CD4-positive, alpha-beta memory T cell (primary cell): Measurements from ENCODE around the gene MT2A. TPM values are rescaled to one million over a fixed set of nuclear protein-coding genes. Genes with fewer than 3 reads are reported as not detected.

Source experiments
- CTCF ChIA-PET: fragments of 350-600 bp; sonication (Branson Sonifier 250); formaldehyde crosslinking; loops from one replicate; lab custom pipeline; 2021; ENCODE audit warnings: inconsistent platforms; ENCODE audit not compliant: partially characterized antibody; lab: Charles Lee
- POLR2A ChIA-PET: fragments of 350-600 bp; sonication (Branson Sonifier 250); formaldehyde crosslinking; loops from one replicate; lab custom pipeline; 2021; ENCODE audit not compliant: partially characterized antibody; lab: Charles Lee
- DNase-seq, 5 donors: peaks; one replicate each; pipeline versions ENCODE4 v3.0.0 to v3.0.0-alpha.2; 2020 to 2022; ENCODE audit warnings: mixed read lengths in 1 of 5
- H3K27ac ChIP-seq: one replicate; pipeline ENCODE4 v1.7.0; 2013; ENCODE audit warnings: low read depth, low read length
- H3K27me3 ChIP-seq: 2 replicates; pipeline ENCODE4 v1.7.0; 2013; ENCODE audit warnings: mild to moderate bottlenecking, low read length, moderate library complexity; ENCODE audit not compliant: insufficient read depth
- H3K36me3 ChIP-seq: 2 replicates; pipeline ENCODE4 v1.7.0; 2013; ENCODE audit warnings: mild to moderate bottlenecking, low read length, moderate library complexity; ENCODE audit not compliant: insufficient read depth
- H3K4me1 ChIP-seq: 2 replicates; pipeline ENCODE4 v1.7.0; 2013; ENCODE audit warnings: mild to moderate bottlenecking, low read length, moderate library complexity; ENCODE audit not compliant: insufficient read depth
- H3K4me3 ChIP-seq, 2 donors: one replicate each; pipeline ENCODE4 v1.7.0; 2013; ENCODE audit warnings: low read length in 2 of 2, mild to moderate bottlenecking in 1 of 2
- H3K9me3 ChIP-seq, 2 donors: one replicate each; pipeline ENCODE4 v1.7.0; 2013; ENCODE audit warnings: low read length in 2 of 2, control low read depth in 1 of 2; ENCODE audit not compliant: control insufficient read depth in 1 of 2
- H3K27ac Mint-ChIP-seq, 7 donors: one replicate each; pipeline ENCODE4 v1.8.0; 2020 to 2021; ENCODE audit warnings: mixed read lengths in 7 of 7, mild to moderate bottlenecking in 6 of 7, inconsistent platforms in 3 of 7, moderate library complexity in 3 of 7
- H3K27me3 Mint-ChIP-seq, 2 donors: one replicate each; pipeline ENCODE4 v1.8.0; 2020 to 2021; ENCODE audit warnings: mixed read lengths in 2 of 2
- H3K36me3 Mint-ChIP-seq, 2 donors: one replicate each; pipeline ENCODE4 v1.8.0; 2020 to 2021; ENCODE audit warnings: mixed read lengths in 2 of 2, inconsistent platforms in 1 of 2, mild to moderate bottlenecking in 1 of 2
- H3K4me1 Mint-ChIP-seq, 4 donors: one replicate each; pipeline ENCODE4 v1.8.0; 2020 to 2021; ENCODE audit warnings: mixed read lengths in 4 of 4, mild to moderate bottlenecking in 1 of 4
- H3K4me3 Mint-ChIP-seq, 8 donors: one replicate each; pipeline ENCODE4 v1.8.0; 2020 to 2021; ENCODE audit warnings: mixed read lengths in 8 of 8, mild to moderate bottlenecking in 7 of 8, moderate library complexity in 6 of 8, inconsistent platforms in 3 of 8
- H3K9me3 Mint-ChIP-seq, 8 donors: one replicate each; pipeline ENCODE4 v1.8.0; 2020 to 2021; ENCODE audit warnings: mixed read lengths in 8 of 8, mild to moderate bottlenecking in 5 of 8, inconsistent platforms in 3 of 8, moderate library complexity in 1 of 8
- intact Hi-C: fragments of 100-400 bp; cut with micrococcal nuclease; formaldehyde crosslinking; loops from one replicate; pipeline ENCODE4 v1.15.1; 2023
- polyA plus RNA-seq, 2 donors: library from polyadenylated mRNA; unstranded; fragments of 300-500 nt; fragmentation: Illumina TruSeq; gene quantifications; one replicate each; pipeline ENCODE4 v1.2.3, GENCODE V29; 2021
- total RNA-seq, 2 experiments: library from RNA; stranded (reverse); gene quantifications; one replicate each; pipeline ENCODE4 v1.2.3, GENCODE V29; 2021

The MT2A gene
- total and polyA plus RNA-seq, 4 experiments from 2014 or later, result 15.8 to 226 (median 52.6) TPM

- CTCF ChIA-PET, result interaction anchor here (1.0 to 2.1 kb wide), 4 partner anchors 18 to 77 kb away, joined by 3 to 10 read pairs (median 4); no protein-coding TSS in a partner anchor
- Mint-ChIP-seq H3K27me3 (peaks cover 0 to 31% of the 10 kb centered on the region in 2 donors), H3K36me3 (no peaks in the 10 kb centered on the region), H3K9me3 (no peaks in the 10 kb centered on the region), H3K27ac (peak within 1 kb of the TSS; percentile 44 to 95 (median 86)), H3K4me3 (peak within 1 kb of the TSS; percentile 88 to 97 (median 94)), H3K4me1 (peaks cover 11 to 18% (median 12%) of the 10 kb centered on the region in 4 donors)
- no peaks in the 10 kb centered on the region for H3K36me3 ChIP-seq
- peak within 1 kb of the TSS; percentile 48 to 68 for H3K4me3 ChIP-seq
- DNase-seq, result peak in 4 of 5 donors; percentile 27 to 56 (median 50)
- POLR2A ChIA-PET, result interaction anchor here (0.8 to 3.6 kb wide), 7 partner anchors 11 to 306 kb away, joined by 3 to 15 read pairs (median 4); partner anchors contain the start of genes HERPUD1, MT1A and MT2A
- peaks cover 9% of the 10 kb centered on the region for H3K27me3 ChIP-seq
- H3K9me3 ChIP-seq, result no peaks in the 10 kb centered on the region
- intact Hi-C loops, result no loop called here
- H3K4me1 ChIP-seq, result peaks cover 14% of the 10 kb centered on the region
- peak within 1 kb of the TSS; percentile 24 for H3K27ac ChIP-seq
Measured at GRCh38 chr16:56625140-56625942, 17.0 kb downstream of the MT2A start, which contains the start of gene MT1E. TSS of gene MT1E (plus strand) at chr16:56625781. CDS start at chr16:56625852, 71 bp downstream.

GRCh38 chr16:56625943-56626654 is 17.7 kb downstream of the MT2A start:
- no peak for DNase-seq
- Histone ChIP-seq H3K4me3 (peak overlapping the region; percentile 48 to 68), H3K9me3 (no peaks in the 10 kb centered on the region), H3K4me1 (peaks cover 14% of the 10 kb centered on the region), H3K27me3 (peaks cover 10% of the 10 kb centered on the region), H3K36me3 (no peaks in the 10 kb centered on the region), H3K27ac (no peak overlapping the region)
- peak overlapping the region; percentile 79 to 95 (median 88) for H3K4me3 Mint-ChIP-seq
- ChIA-PET POLR2A (interaction anchor here (0.9 to 3.6 kb wide), 6 partner anchors 10 to 21 kb away, joined by 3 to 15 read pairs (median 4); partner anchors contain the start of genes MT1A and MT2A), CTCF (interaction anchor here (1.0 to 2.1 kb wide), 4 partner anchors 17 to 76 kb away, joined by 3 to 10 read pairs (median 4); no protein-coding TSS in a partner anchor)
- intact Hi-C loops, result no loop called here
- H3K4me1 Mint-ChIP-seq, result peaks cover 11 to 18% (median 12%) of the 10 kb centered on the region in 4 donors
- H3K27ac Mint-ChIP-seq, result peak overlapping the region; percentile 7 to 89 (median 77)
- H3K27me3 Mint-ChIP-seq, result peaks cover 5 to 37% of the 10 kb centered on the region in 2 donors
- no peaks in the 10 kb centered on the region for H3K36me3 Mint-ChIP-seq
- H3K9me3 Mint-ChIP-seq, result no peaks in the 10 kb centered on the region

GRCh38 chr16:56626685-56627084 is 18.3 kb downstream of the MT2A start:
- intact Hi-C loops, result no loop called here
- Mint-ChIP-seq H3K27me3 (peaks cover 11 to 42% of the 10 kb centered on the region in 2 donors), H3K36me3 (no peaks in the 10 kb centered on the region), H3K4me1 (peaks cover 11 to 20% (median 13%) of the 10 kb centered on the region in 4 donors), H3K9me3 (no peaks in the 10 kb centered on the region), H3K27ac (no peak overlapping the region), H3K4me3 (peak overlapping the region in 3 of 8 donors; percentile 53 to 95 (median 88))
- Histone ChIP-seq H3K9me3 (no peaks in the 10 kb centered on the region), H3K36me3 (no peaks in the 10 kb centered on the region), H3K27ac (no peak overlapping the region), H3K27me3 (peaks cover 16% of the 10 kb centered on the region), H3K4me3 (no peak overlapping the region), H3K4me1 (peaks cover 14% of the 10 kb centered on the region)
- CTCF ChIA-PET, result interaction anchor here (1.9 kb wide), 1 partner anchor 17 kb away, joined by 5 read pairs; no protein-coding TSS in a partner anchor
- POLR2A ChIA-PET, result interaction anchor here (3.6 kb wide), 1 partner anchor 18 kb away, joined by 15 read pairs; the partner anchor contains the start of gene MT2A
- no peak for DNase-seq

DNA sequence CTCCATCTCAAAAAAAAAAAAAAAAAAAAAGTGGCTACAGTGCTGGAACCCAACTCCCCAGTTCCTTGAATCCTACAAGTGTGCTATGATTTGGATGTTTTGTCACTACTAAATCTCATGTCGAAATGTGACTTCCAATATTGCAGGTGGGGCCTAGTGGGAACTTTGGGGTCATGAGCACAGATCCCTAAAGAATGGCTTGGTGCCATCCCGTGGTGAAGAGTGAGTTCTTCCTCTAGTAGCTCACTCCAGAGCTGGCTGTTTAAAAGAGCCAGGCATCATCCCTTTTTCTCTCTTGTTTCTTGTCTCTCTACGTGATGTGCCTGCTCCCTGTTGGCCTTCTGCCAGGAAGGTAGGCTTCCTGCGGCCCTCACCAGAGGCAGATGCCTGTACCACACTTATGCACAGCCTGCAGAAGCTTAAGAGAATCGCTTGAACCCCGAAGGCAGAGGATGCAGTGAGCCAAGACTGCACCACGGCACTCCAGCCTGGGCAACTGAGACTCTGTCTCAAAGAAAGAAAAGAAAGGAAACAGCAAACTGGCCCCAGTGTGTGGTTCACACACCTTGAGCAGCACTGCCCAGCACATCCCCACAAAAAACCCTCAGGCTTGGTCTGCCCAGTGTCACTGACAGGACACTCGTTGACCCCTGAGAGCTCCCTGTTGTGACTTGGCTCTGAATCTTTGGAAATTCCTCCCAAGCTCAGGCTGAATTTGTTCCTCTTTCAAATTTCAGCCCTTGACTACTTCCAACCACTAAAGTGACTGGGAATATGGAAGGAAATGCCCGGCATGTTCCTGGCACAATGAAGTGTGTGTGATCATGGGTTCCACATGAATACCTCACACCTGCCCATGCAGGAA is 20.3 kb downstream of the MT2A start:
- intact Hi-C loops, result no loop called here
- Mint-ChIP-seq H3K27ac (no peak overlapping the region), H3K9me3 (no peaks in the 10 kb centered on the region), H3K4me3 (no peak overlapping the region), H3K4me1 (peaks cover 15 to 30% (median 21%) of the 10 kb centered on the region in 4 donors), H3K36me3 (no peaks in the 10 kb centered on the region), H3K27me3 (peaks cover 18 to 57% of the 10 kb centered on the region in 2 donors)
- no peaks in the 10 kb centered on the region for H3K36me3 ChIP-seq
- H3K27ac ChIP-seq, result no peak overlapping the region
- peaks cover 25% of the 10 kb centered on the region for H3K4me1 ChIP-seq
- ChIA-PET POLR2A (no interaction called here), CTCF (interaction anchor here (1.2 to 1.5 kb wide), 2 partner anchors 28 to 52 kb away, joined by 4 to 5 read pairs; no protein-coding TSS in a partner anchor)
- H3K9me3 ChIP-seq, result no peaks in the 10 kb centered on the region
- DNase-seq, result no peak
- H3K4me3 ChIP-seq, result no peak overlapping the region
- H3K27me3 ChIP-seq, result peaks cover 30% of the 10 kb centered on the region

GRCh38 chr16:56629531-56629930 is 21.1 kb downstream of the MT2A start:
- H3K27ac Mint-ChIP-seq, result peak overlapping the region in 1 of 7 donors; percentile 41

GRCh38 chr16:56630134-56630533 is 21.8 kb downstream of the MT2A start:
- no peaks in the 10 kb centered on the region for H3K9me3 ChIP-seq
- no peaks in the 10 kb centered on the region for H3K9me3 Mint-ChIP-seq
- no peak overlapping the region for H3K4me3 ChIP-seq
- H3K27me3 Mint-ChIP-seq, result peaks cover 30 to 63% of the 10 kb centered on the region in 2 donors
- no peak for DNase-seq
- no peaks in the 10 kb centered on the region for H3K36me3 ChIP-seq
- H3K27ac ChIP-seq, result no peak overlapping the region
- no peaks in the 10 kb centered on the region for H3K36me3 Mint-ChIP-seq
- peaks cover 41% of the 10 kb centered on the region for H3K27me3 ChIP-seq
- H3K4me1 Mint-ChIP-seq, result peaks cover 15 to 35% (median 22%) of the 10 kb centered on the region in 4 donors
- POLR2A ChIA-PET, result interaction anchor here (0.6 to 1.5 kb wide), 3 partner anchors 12 to 301 kb away, joined by 3 read pairs; no protein-coding TSS in a partner anchor
- peaks cover 26% of the 10 kb centered on the region for H3K4me1 ChIP-seq
- no peak overlapping the region for H3K27ac Mint-ChIP-seq
- H3K4me3 Mint-ChIP-seq, result no peak overlapping the region
- CTCF ChIA-PET, result interaction anchor here (0.9 kb wide), 1 partner anchor 26 kb away, joined by 3 read pairs; no protein-coding TSS in a partner anchor
- intact Hi-C loops, result no loop called here

More at GRCh38 chr16:56629531-56629930, 21.1 kb downstream of the MT2A start:
- intact Hi-C loops, result no loop called here
- no peak for DNase-seq
- Mint-ChIP-seq H3K4me1 (peaks cover 13 to 33% (median 20%) of the 10 kb centered on the region in 4 donors), H3K9me3 (no peaks in the 10 kb centered on the region), H3K27me3 (peaks cover 25 to 61% of the 10 kb centered on the region in 2 donors), H3K4me3 (no peak overlapping the region), H3K36me3 (no peaks in the 10 kb centered on the region)
- Histone ChIP-seq H3K27ac (no peak overlapping the region), H3K27me3 (peaks cover 35% of the 10 kb centered on the region), H3K4me1 (peaks cover 25% of the 10 kb centered on the region), H3K9me3 (no peaks in the 10 kb centered on the region), H3K36me3 (no peaks in the 10 kb centered on the region), H3K4me3 (no peak overlapping the region)
- POLR2A ChIA-PET, result interaction anchor here (1.5 kb wide), 1 partner anchor 13 kb away, joined by 3 read pairs; no protein-coding TSS in a partner anchor
- CTCF ChIA-PET, result no interaction called here
